Loucy (cell line): ENCODE measurements around the gene CNTN2.

Experiments
- H2AFZ ChIP-seq: fragments of 200-600 bp; sonication (generic); 2 replicates; pipeline ENCODE4 v1.6.0; 2016; ENCODE audit warnings: antibody characterized with exemption, mild to moderate bottlenecking, low read length, moderate library complexity
- H3F3A ChIP-seq: fragments of 200-600 bp; 2 replicates; pipeline ENCODE4 v1.6.0; 2016; ENCODE audit warnings: antibody characterized with exemption, low read depth, mild to moderate bottlenecking
- H3K27me3 ChIP-seq: fragments of 200-600 bp; sonication (generic); 2 replicates; pipeline ENCODE4 v1.6.1; 2014; ENCODE audit warnings: low read length, mild to moderate bottlenecking; ENCODE audit not compliant: insufficient read depth, poor library complexity, severe bottlenecking
- H3K36me3 ChIP-seq: fragments of 200-600 bp; sonication (generic); 2 replicates; pipeline ENCODE4 v1.6.1; 2016; ENCODE audit warnings: low read length; ENCODE audit not compliant: insufficient read depth
- H3K4me1 ChIP-seq: fragments of 200-600 bp; sonication (generic); 2 replicates; pipeline ENCODE4 v1.5.1; 2014; ENCODE audit warnings: low read length, mild to moderate bottlenecking; ENCODE audit not compliant: insufficient read depth, poor library complexity, severe bottlenecking
- H3K4me2 ChIP-seq: fragments of 200-600 bp; sonication (generic); 2 replicates; pipeline ENCODE4 v1.6.0; 2014; ENCODE audit warnings: antibody characterized with exemption, low read length, low read depth, mild to moderate bottlenecking; ENCODE audit not compliant: poor library complexity, severe bottlenecking
- H3K4me3 ChIP-seq: fragments of 200-600 bp; sonication (generic); 2 replicates; pipeline ENCODE4 v1.5.1; 2014; ENCODE audit warnings: low read length, mild to moderate bottlenecking, mixed read lengths; ENCODE audit not compliant: poor library complexity, severe bottlenecking
- H3K79me2 ChIP-seq: fragments of 200-600 bp; sonication (generic); 2 replicates; pipeline ENCODE4 v1.6.1; 2014; ENCODE audit warnings: low read length; ENCODE audit not compliant: insufficient read depth
- H3K9ac ChIP-seq: fragments of 200-600 bp; sonication (generic); 2 replicates; pipeline ENCODE4 v1.6.0; 2014; ENCODE audit warnings: mild to moderate bottlenecking, low read depth, low read length, moderate library complexity; ENCODE audit not compliant: poor library complexity, severe bottlenecking
- H3K9me2 ChIP-seq: fragments of 200-600 bp; sonication (generic); replicated peaks from 2 replicates; pipeline ENCODE4 v1.6.1; 2016; ENCODE audit warnings: low read depth, low read length, mixed read lengths
- H3K9me3 ChIP-seq: fragments of 200-600 bp; sonication (generic); 2 replicates; pipeline ENCODE4 v1.6.1; 2014; ENCODE audit warnings: mild to moderate bottlenecking, antibody characterized with exemption, low read length, low read depth; ENCODE audit not compliant: insufficient read depth
- H4K20me1 ChIP-seq: fragments of 200-600 bp; sonication (generic); 2 replicates; pipeline ENCODE4 v1.6.0; 2014; ENCODE audit warnings: antibody characterized with exemption, low read length, mild to moderate bottlenecking; ENCODE audit not compliant: insufficient read depth, poor library complexity, severe bottlenecking
- EZH2phosphoT487 ChIP-seq: fragments of 200-600 bp; IDR thresholded peaks from 2 replicates; pipeline ENCODE4 v1.6.1; 2018; ENCODE audit warnings: antibody characterized with exemption, mild to moderate bottlenecking, moderate library complexity, borderline replicate concordance
- TF ChIP-seq, protein P1 (sequence below): fragments of 200-600 bp; sonication (generic); conservative IDR thresholded peaks from 2 replicates; pipeline ENCODE4 v1.5.1; 2014; ENCODE audit warnings: mild to moderate bottlenecking, antibody characterized with exemption, low read length

The CNTN2 gene

DNA sequence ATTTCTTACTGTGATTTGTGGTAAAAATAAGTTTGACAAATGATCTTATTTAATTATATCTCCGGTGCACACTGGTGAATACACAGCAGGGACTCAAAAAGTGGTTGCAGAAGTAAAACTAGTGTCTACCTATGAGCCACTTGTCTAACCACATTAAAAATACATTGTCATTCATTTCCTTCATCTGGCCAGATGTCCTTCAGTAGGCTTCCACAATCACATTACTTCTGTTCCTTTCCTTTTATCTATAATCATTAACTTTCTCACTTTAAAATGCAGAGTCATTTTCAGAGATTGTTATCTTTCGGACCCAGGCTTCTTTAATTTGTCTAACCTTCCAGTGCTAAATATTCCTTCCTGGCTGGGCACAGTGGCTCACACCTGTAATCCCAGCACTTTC, 75.7 kb downstream of the CNTN2 start:
- H4K20me1 ChIP-seq = peaks cover 44% of the 10 kb centered on the region
- no peaks in the 10 kb centered on the region for H3K9me3 ChIP-seq
- H3K79me2 ChIP-seq = peaks cover 70% of the 10 kb centered on the region
- H3K9ac ChIP-seq = peak overlapping the region; percentile 96
- H3K4me3 ChIP-seq = peak overlapping the region; percentile 100
- no peaks in the 10 kb centered on the region for H3K9me2 ChIP-seq
- H3K4me2 ChIP-seq = peak overlapping the region; percentile 93
- no peak for TF ChIP-seq EZH2phosphoT487
- TF ChIP-seq, protein P1, sequence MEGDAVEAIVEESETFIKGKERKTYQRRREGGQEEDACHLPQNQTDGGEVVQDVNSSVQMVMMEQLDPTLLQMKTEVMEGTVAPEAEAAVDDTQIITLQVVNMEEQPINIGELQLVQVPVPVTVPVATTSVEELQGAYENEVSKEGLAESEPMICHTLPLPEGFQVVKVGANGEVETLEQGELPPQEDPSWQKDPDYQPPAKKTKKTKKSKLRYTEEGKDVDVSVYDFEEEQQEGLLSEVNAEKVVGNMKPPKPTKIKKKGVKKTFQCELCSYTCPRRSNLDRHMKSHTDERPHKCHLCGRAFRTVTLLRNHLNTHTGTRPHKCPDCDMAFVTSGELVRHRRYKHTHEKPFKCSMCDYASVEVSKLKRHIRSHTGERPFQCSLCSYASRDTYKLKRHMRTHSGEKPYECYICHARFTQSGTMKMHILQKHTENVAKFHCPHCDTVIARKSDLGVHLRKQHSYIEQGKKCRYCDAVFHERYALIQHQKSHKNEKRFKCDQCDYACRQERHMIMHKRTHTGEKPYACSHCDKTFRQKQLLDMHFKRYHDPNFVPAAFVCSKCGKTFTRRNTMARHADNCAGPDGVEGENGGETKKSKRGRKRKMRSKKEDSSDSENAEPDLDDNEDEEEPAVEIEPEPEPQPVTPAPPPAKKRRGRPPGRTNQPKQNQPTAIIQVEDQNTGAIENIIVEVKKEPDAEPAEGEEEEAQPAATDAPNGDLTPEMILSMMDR = no peak
- peaks cover 43% of the 10 kb centered on the region for H3K4me1 ChIP-seq
- H3F3A ChIP-seq = peaks cover 3% of the 10 kb centered on the region; the same call in 1 of the 2 replicates
- no peak overlapping the region for H2AFZ ChIP-seq
- H3K36me3 ChIP-seq = peaks cover 16% of the 10 kb centered on the region; the same call in 1 of the 2 replicates
- no peaks in the 10 kb centered on the region for H3K27me3 ChIP-seq

DNA sequence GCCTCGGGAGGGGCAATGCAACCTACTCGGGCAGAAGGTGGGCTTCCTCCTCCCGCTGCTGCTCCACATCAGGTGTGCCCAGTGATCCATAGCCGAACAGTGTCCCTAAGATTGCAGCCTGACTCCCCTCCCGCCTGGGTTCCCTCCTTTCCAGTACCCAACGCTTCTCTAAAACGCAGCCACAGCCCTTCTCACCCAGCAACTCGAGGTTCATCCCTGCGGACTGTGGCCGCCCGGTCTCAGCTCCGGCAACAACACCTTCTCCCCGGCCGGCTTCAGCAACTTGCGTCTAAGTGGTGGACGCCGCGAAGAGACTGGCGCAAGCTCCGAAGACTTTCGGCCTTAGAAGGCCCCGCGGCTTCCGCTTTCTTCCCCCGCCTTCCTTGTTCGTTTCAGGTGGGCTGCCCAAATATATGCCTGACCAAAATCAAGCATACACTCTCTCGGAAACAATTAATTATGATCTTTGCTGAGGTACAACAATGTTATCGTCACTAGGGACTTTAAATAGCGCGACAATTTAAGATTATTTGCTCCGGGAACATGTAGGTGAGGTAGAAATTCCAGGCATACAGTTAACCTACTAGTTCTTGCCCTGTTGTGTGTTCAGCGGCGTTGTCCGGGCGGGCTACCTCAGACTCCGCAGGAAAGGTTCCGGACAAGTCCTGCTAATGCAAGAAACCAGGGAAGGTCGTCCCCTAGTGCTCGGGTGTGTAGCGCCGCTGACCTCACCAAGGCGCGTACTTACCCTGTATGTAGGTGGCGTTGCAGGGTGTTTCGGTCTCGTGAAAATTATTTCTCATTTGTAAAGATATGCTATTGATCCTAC, 78.9 kb downstream of the CNTN2 start, which contains the start of gene RBBP5:
TSS of gene RBBP5 (minus strand) at position 319 of the 829 bp plus-strand sequence. CDS start at position 214, 105 bp downstream.
- Histone ChIP-seq H3K4me2 (peak within 1 kb of the TSS; percentile 93), H3K36me3 (no peaks in the 10 kb centered on the region), H4K20me1 (peaks cover 38% of the 10 kb centered on the region), H3K79me2 (peaks cover 46% of the 10 kb centered on the region), H3K9me3 (no peaks in the 10 kb centered on the region), H2AFZ (peak within 1 kb of the TSS; percentile 97), H3K9ac (peak within 1 kb of the TSS; percentile 96), H3K9me2 (no peaks in the 10 kb centered on the region), H3K4me1 (peaks cover 38% of the 10 kb centered on the region), H3F3A (peaks cover 3% of the 10 kb centered on the region; the same call in 1 of the 2 replicates), H3K4me3 (peak within 1 kb of the TSS; percentile 100), H3K27me3 (no peaks in the 10 kb centered on the region)
- TF ChIP-seq EZH2phosphoT487 = no peak
- TF ChIP-seq, protein P1 = peak; percentile 80

GRCh38 chr1:205122489-205122882, 79.5 kb downstream of the CNTN2 start:
- Histone ChIP-seq H3K4me1 (peaks cover 38% of the 10 kb centered on the region), H3K9me2 (no peaks in the 10 kb centered on the region), H3K4me3 (peak overlapping the region; percentile 100), H3F3A (peaks cover 3% of the 10 kb centered on the region; the same call in 1 of the 2 replicates), H3K4me2 (peak overlapping the region; percentile 93), H3K9ac (peak overlapping the region; percentile 96), H3K27me3 (no peaks in the 10 kb centered on the region), H2AFZ (peak overlapping the region; percentile 97), H3K36me3 (no peaks in the 10 kb centered on the region), H4K20me1 (peaks cover 38% of the 10 kb centered on the region), H3K9me3 (no peaks in the 10 kb centered on the region), H3K79me2 (peaks cover 42% of the 10 kb centered on the region)
- TF ChIP-seq, protein P1 = peak; percentile 30; the same call in 1 of the 2 replicates
- TF ChIP-seq EZH2phosphoT487 = no peak
